Measurements from ENCODE around the gene CLEC2D. TPM values are rescaled to one million over a fixed set of nuclear protein-coding genes. Genes with fewer than 3 reads are reported as not detected.

Gene CLEC2D
- total RNA-seq, 4 donors from 2014 or later: 1.6 to 11.8 (median 4.3) TPM

- TF ChIP-seq, protein P1, sequence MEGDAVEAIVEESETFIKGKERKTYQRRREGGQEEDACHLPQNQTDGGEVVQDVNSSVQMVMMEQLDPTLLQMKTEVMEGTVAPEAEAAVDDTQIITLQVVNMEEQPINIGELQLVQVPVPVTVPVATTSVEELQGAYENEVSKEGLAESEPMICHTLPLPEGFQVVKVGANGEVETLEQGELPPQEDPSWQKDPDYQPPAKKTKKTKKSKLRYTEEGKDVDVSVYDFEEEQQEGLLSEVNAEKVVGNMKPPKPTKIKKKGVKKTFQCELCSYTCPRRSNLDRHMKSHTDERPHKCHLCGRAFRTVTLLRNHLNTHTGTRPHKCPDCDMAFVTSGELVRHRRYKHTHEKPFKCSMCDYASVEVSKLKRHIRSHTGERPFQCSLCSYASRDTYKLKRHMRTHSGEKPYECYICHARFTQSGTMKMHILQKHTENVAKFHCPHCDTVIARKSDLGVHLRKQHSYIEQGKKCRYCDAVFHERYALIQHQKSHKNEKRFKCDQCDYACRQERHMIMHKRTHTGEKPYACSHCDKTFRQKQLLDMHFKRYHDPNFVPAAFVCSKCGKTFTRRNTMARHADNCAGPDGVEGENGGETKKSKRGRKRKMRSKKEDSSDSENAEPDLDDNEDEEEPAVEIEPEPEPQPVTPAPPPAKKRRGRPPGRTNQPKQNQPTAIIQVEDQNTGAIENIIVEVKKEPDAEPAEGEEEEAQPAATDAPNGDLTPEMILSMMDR (IDR thresholded peaks at IDR 0.05): no peak
- TF ChIP-seq POLR2A (IDR thresholded peaks at IDR 0.05): peak in 1 of 4 donors; percentile 6
- peak overlapping the region in 1 of 4 donors; percentile 3 for H3K27ac ChIP-seq
- WGBS, 2 donors: 74 to 93% methylated on average over 15 of the region's 15 CpGs
- no peaks in the 10 kb centered on the region for H3K27me3 ChIP-seq
- DNase-seq: no peak
- no peaks in the 10 kb centered on the region for H3K36me3 ChIP-seq
- peaks cover 0 to 21% (median 0%) of the 10 kb centered on the region in 3 donors for H3K4me1 ChIP-seq
- no peak overlapping the region for H3K4me3 ChIP-seq
- H3K9me3 ChIP-seq: no peaks in the 10 kb centered on the region
- intact Hi-C loops (cut with DNase I): no loop called here
These were observed 47.8 kb downstream of the CLEC2D start for GRCh38 chr12:9717070-9717925.

DNA sequence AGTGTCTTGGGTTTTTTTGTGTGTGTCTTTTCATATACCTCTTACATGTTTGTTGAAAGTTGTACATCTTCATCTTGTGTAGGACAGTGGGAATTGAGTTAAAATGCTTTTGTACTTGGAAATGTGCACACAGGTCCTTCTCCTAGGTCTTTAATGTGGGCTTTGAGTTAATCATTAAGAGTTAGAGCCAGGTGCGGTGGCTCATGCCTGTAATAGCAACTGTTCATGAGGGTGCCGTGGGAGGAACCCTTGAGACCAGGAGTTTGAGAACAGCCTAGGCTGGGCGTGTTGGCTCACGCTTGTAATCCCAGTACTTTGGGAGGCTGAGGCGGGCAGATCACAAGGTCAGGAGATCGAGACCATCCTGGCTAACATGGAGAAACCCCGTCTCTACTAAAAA, 49.5 kb downstream of the CLEC2D start:
- Histone ChIP-seq H3K27ac (no peak overlapping the region), H3K36me3 (no peaks in the 10 kb centered on the region), H3K4me3 (no peak overlapping the region), H3K27me3 (no peaks in the 10 kb centered on the region), H3K9me3 (no peaks in the 10 kb centered on the region), H3K4me1 (peaks cover 0 to 21% (median 0%) of the 10 kb centered on the region in 3 donors)
- WGBS, 2 donors: 89 to 91% methylated on average over 3 to 7 of the region's 7 CpGs
- intact Hi-C loops (cut with DNase I): no loop called here
- no peak for DNase-seq
- no peak for TF ChIP-seq POLR2A (IDR thresholded peaks at IDR 0.05)
- TF ChIP-seq, protein P1 (IDR thresholded peaks at IDR 0.05): no peak

- H3K9me3 ChIP-seq: no peaks in the 10 kb centered on the region
- H3K4me1 ChIP-seq: peaks cover 0 to 21% (median 0%) of the 10 kb centered on the region in 3 donors
- WGBS, 2 donors: 20 to 63% methylated on average over 1 of the region's 1 CpG
- no peak overlapping the region for H3K4me3 ChIP-seq
- TF ChIP-seq, protein P1 (IDR thresholded peaks at IDR 0.05): no peak
- no peak for TF ChIP-seq POLR2A (IDR thresholded peaks at IDR 0.05)
- no peaks in the 10 kb centered on the region for H3K36me3 ChIP-seq
- H3K27ac ChIP-seq: no peak overlapping the region
- intact Hi-C loops (cut with DNase I): no loop called here
- no peak for DNase-seq
- H3K27me3 ChIP-seq: no peaks in the 10 kb centered on the region
These were observed 50.3 kb downstream of the CLEC2D start for GRCh38 chr12:9719790-9720189.

DNA sequence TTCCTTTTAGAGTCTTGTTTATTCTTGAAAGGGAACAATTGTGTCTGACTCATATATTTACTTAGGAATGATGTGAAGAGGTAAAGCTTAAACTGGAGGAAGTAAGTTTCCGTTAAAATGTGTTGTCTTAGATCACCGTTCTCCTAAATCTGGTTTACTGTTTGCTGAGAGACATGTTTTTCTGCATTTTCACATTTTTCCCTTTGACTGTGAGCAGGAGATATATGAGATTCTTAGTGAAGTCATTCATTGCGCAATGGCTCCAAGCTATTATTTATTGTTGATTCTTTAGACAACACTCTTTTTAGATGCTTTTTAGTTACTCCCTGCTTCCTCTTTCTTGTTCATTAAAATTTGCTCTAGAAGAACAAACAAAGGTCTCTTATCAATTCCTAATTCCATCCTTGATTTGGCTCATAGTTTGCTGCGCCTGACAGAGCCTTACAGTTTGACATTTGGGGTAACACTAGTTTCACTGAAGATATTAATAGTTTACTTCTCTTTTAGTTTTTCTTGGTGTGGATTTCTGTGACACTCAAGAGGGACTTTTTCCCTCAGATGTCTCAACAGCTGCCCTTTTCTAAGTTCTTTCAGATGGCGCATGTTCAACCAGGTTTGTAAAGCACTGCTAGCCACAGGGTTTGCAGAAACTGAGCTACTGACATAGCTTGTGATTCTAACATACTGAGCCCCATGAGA, 52.0 kb downstream of the CLEC2D start:
- Histone ChIP-seq H3K27ac (peak overlapping the region in 1 of 4 donors; percentile 9), H3K36me3 (no peaks in the 10 kb centered on the region), H3K4me1 (peaks cover 0 to 21% (median 0%) of the 10 kb centered on the region in 3 donors), H3K9me3 (no peaks in the 10 kb centered on the region), H3K4me3 (no peak overlapping the region), H3K27me3 (no peaks in the 10 kb centered on the region)
- TF ChIP-seq, protein P1 (IDR thresholded peaks at IDR 0.05): no peak
- TF ChIP-seq POLR2A (IDR thresholded peaks at IDR 0.05): no peak
- intact Hi-C loops (cut with DNase I): no loop called here
- no peak for DNase-seq
- 48 to 52% methylated on average over 5 of the region's 5 CpGs for WGBS, 2 donors

DNA sequence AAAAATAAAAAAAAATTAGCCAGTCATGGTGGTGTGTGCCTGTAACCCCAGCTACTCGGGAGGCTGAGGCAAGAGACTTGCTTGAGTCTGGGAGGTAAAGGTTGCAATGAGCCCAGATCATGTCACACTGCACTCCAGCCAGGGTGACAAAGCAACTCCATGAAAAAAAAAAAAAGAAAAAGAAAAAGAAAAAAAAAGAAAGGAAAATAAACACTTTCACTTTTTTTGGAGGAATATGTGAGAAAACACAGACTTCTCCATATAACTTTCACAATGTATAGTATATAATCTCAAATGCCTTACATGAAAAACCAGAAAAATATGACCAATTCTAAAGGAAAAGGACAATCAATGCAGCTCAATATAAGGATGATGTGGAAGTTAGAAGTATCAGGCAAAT, 54.5 kb downstream of the CLEC2D start:
- DNase-seq: no peak
- 77 to 88% methylated on average over 1 of the region's 1 CpG for whole genome bisulfite sequencing, 2 donors
- intact Hi-C loops (cut with DNase I): no loop called here
- no peaks in the 10 kb centered on the region for H3K9me3 ChIP-seq
- no peak overlapping the region for H3K4me3 ChIP-seq
- no peak for TF ChIP-seq POLR2A (IDR thresholded peaks at IDR 0.05)
- TF ChIP-seq, protein P1 (IDR thresholded peaks at IDR 0.05): no peak
- peaks cover 0 to 21% (median 0%) of the 10 kb centered on the region in 3 donors for H3K4me1 ChIP-seq
- H3K27ac ChIP-seq: no peak overlapping the region
- no peaks in the 10 kb centered on the region for H3K27me3 ChIP-seq
- H3K36me3 ChIP-seq: no peaks in the 10 kb centered on the region
